Forelimb muscle (tissue), 1 donor: ENCODE measurements around the gene HSF4. TPM values are rescaled to one million over a fixed set of nuclear protein-coding genes. Genes with fewer than 3 reads are reported as not detected.

Source experiments
- DNase-seq: peaks from one replicate; pipeline ENCODE4 v3.0.0-alpha.2; 2013; ENCODE audit warnings: low read depth
- polyA plus RNA-seq: library from polyadenylated mRNA; unstranded; fragments of 120-200 nt; gene quantifications from one replicate; pipeline ENCODE4 v1.2.1, GENCODE V29; 2013; ENCODE audit not compliant: insufficient read length

The HSF4 gene
- polyA plus RNA-seq, 1 donor, result 3.5 TPM

GRCh38 chr16:67184995-67185650 is 20.6 kb downstream of the HSF4 start:
- peak; percentile 70 for DNase-seq

- no peak for DNase-seq
Measured at GRCh38 chr16:67185651-67186134, 21.1 kb downstream of the HSF4 start.

- DNase-seq, result no peak
Measured at GRCh38 chr16:67186550-67186950, 22.0 kb downstream of the HSF4 start.

GRCh38 chr16:67187175-67187890 is 22.8 kb downstream of the HSF4 start:
- no peak for DNase-seq

GRCh38 chr16:67188323-67188722 is 23.8 kb downstream of the HSF4 start:
- DNase-seq, result no peak

- no peak for DNase-seq
Measured at GRCh38 chr16:67188798-67189197, 24.3 kb downstream of the HSF4 start.

GRCh38 chr16:67190041-67190440 is 25.5 kb downstream of the HSF4 start, which contains the start of gene EXOC3L1:
Gene EXOC3L1, minus strand, starts transcription at chr16:67190136. Its CDS starts 460 bp downstream, at chr16:67189676.
- DNase-seq, result no peak

GRCh38 chr16:67190448-67191399 is 26.2 kb downstream of the HSF4 start:
- DNase-seq, result no peak

GRCh38 chr16:67191411-67191994 is 27.0 kb downstream of the HSF4 start:
- DNase-seq, result no peak

- DNase-seq, result peak; percentile 76
Measured at GRCh38 chr16:67191995-67192681, 27.6 kb downstream of the HSF4 start, which contains the start of gene E2F4. Gene E2F4, plus strand, starts transcription at chr16:67192155. Its CDS starts 73 bp downstream, at chr16:67192228.

GRCh38 chr16:67192781-67193361 is 28.3 kb downstream of the HSF4 start:
- no peak for DNase-seq

GRCh38 chr16:67193536-67193935 is 29.0 kb downstream of the HSF4 start:
- DNase-seq, result no peak

GRCh38 chr16:67194260-67194659 is 29.7 kb downstream of the HSF4 start:
- DNase-seq, result no peak

- DNase-seq, result no peak
Measured at GRCh38 chr16:67195676-67196075, 31.1 kb downstream of the HSF4 start.

GRCh38 chr16:67196881-67197280 is 32.3 kb downstream of the HSF4 start:
- DNase-seq, result no peak

- no peak for DNase-seq
Measured at GRCh38 chr16:67197704-67198103, 33.2 kb downstream of the HSF4 start.

GRCh38 chr16:67198238-67198734 is 33.7 kb downstream of the HSF4 start:
- DNase-seq, result no peak

GRCh38 chr16:67199011-67199807 is 34.7 kb downstream of the HSF4 start, which contains the start of gene ELMO3:
Gene ELMO3, plus strand, starts transcription at chr16:67199131. Its CDS starts 196 bp downstream, at chr16:67199327.
- no peak for DNase-seq

GRCh38 chr16:67199808-67200198 is 35.3 kb downstream of the HSF4 start:
- DNase-seq, result no peak
